Measurements from ENCODE around the gene RBM27. TPM values are rescaled to one million over a fixed set of nuclear protein-coding genes. Genes with fewer than 3 reads are reported as not detected.
"Not testable (repeated sequence)": the region's sequence is repeated elsewhere in the genome, so short reads cannot be mapped to it uniquely, and the experiment has no call there.

The RBM27 gene
- total and polyA plus RNA-seq, 2 donors = 9.0 to 52.3 TPM

DNA sequence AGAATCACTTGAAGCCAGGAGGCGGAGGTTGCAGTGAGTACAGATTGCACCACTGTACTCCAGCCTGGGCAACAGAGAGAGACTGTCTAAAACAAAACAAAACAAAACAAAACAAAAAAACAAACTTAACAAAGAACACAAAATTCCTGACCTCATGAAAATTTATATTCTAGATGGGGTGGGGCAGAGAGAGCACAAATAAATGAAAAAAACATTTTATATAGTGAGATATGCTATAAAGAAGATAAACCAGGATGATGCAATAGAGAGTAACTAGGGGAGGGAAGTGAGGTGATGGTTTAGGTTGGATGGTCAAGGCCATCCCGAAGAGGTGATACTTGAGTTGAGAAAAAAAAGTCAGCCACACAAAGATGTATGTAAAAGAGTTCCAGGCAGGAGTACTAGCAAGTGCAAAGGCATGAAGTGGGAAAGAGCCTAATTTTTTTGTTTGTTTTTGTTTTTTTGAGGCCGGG, 10.8 kb upstream of the RBM27 start:
- WGBS = 84% methylated on average over 3 of the region's 3 CpGs
- Histone ChIP-seq H3K36me3 (ENCODE audit: insufficient read depth) (no peaks in the 10 kb centered on the region), H3K27ac (ENCODE audit: low read depth) (no peak overlapping the region), H3K4me3 (ENCODE audit: low read depth, low read length) (no peak overlapping the region), H3K4me1 (ENCODE audit: insufficient read depth) (no peaks in the 10 kb centered on the region)
- DNase-seq (ENCODE audit: extremely low spot score) = no peak

DNA sequence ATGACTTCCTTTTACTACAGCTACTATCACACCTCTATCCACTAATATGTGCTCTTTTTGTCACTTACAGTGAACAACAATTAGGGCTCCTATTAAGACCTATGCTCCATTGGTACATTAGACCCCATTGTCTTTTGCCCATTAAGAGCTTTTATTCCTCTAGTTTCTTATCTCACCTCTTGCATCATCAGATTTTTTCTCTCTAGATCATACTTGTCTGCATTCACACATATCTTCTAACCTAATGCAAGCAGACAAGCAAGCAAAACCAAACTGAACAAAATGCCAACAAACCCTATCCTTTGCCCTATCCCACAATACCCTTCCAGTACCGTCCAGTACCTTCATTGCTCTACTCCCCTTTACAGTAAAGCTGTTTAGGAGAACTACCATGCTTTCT, 10.1 kb upstream of the RBM27 start:
- 74% methylated on average over 1 of the region's 1 CpG for WGBS
- H3K4me1 ChIP-seq (ENCODE audit: insufficient read depth) = no peaks in the 10 kb centered on the region
- H3K36me3 ChIP-seq (ENCODE audit: insufficient read depth) = no peaks in the 10 kb centered on the region
- H3K27ac ChIP-seq (ENCODE audit: low read depth) = no peak overlapping the region
- DNase-seq (ENCODE audit: extremely low spot score) = no peak
- no peak overlapping the region for H3K4me3 ChIP-seq (ENCODE audit: low read depth, low read length)

DNA sequence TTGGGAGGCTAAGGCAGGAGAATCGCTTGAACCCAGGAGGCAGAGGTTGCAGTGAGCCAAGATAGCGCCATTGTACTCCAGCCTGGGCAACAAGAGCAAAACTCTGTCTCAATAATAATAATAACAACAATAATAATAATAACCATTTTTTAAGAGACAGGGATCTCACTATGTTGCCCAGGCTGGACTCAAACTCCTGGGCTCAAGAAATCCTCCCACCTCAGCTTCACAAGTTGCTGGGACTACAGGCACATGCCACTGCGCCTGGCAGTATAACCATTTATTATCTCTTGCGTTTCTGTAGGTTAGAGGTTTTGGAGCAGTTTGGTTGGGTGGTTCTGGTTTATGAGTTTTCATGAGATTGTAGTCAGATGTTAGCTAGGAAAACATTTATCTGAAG, 8.4 kb upstream of the RBM27 start:
- WGBS = 86% methylated on average over 4 of the region's 4 CpGs

DNA sequence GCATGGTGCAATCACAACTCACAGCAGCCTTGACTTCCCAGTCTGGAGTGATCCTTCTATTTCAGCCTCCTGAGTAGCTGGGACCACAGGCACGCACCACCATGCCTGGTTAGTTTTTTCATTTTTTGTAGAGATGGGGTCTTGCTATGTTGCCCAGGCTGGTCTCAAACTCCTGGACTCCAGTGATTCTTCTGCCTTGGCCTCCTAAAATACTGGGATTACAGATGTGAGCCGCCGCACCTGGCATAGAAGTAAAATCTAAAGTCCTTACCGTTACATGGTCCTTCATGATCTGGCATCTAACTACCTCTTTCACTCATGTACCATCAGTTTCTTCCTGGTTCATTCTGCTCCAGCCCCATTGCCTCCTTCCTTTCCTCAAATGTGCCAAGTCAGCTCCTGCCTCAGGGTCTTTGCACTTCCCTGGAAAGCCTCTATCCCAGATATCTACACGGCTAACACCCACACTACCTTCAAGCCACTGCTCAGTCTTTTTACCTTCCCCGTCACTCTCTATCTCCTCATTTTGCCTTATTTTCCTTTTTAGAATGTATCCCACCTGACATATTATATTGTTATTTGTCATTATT, 6.9 kb upstream of the RBM27 start:
- Histone ChIP-seq H3K36me3 (ENCODE audit: insufficient read depth) (no peaks in the 10 kb centered on the region), H3K4me1 (ENCODE audit: insufficient read depth) (no peaks in the 10 kb centered on the region), H3K4me3 (ENCODE audit: low read depth, low read length) (no peak overlapping the region), H3K27ac (ENCODE audit: low read depth) (no peak overlapping the region)
- WGBS = 93% methylated on average over 6 of the region's 6 CpGs
- no peak for DNase-seq (ENCODE audit: extremely low spot score)

More for the DNA sequence above, 8.4 kb upstream of the RBM27 start:
- H3K36me3 ChIP-seq (ENCODE audit: insufficient read depth); DNase-seq (ENCODE audit: extremely low spot score); H3K4me3 ChIP-seq (ENCODE audit: low read depth, low read length); H3K4me1 ChIP-seq (ENCODE audit: insufficient read depth); H3K27ac ChIP-seq (ENCODE audit: low read depth): not testable (repeated sequence)

DNA sequence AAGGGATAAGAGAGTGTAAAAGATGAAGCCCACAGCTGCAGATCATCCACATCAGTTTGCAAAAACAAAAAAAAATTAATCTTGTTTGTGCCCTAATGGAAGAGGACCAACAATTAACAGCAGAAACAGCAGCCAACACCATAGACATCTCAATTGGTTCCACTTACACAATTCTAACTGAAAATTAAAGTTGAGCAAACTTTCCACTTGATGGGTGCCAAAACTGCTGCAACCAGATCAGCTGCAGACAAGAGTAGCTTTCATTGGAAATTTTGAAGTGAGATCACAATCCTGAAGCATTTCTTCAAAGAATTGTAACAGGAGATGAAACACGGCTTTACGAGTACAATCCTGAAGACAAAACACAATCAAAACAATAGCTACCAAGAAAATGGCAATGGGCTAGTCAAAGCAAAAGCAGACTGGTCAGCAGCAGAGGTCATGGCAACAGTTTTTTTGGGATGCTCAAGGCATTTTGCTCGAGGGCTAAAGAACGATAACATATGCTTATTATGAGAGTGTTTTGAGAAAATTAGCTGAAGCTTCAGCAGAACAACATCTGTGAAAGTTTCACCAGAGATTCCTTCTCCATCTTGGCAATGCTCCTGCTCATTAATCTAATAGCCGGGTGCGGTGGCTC, 4.1 kb upstream of the RBM27 start:
- 60% methylated on average over 6 of the region's 6 CpGs for WGBS
- no peak for DNase-seq (ENCODE audit: extremely low spot score)
- Histone ChIP-seq H3K4me1 (ENCODE audit: insufficient read depth) (no peaks in the 10 kb centered on the region), H3K27ac (ENCODE audit: low read depth) (no peak overlapping the region), H3K4me3 (ENCODE audit: low read depth, low read length) (no peak overlapping the region), H3K36me3 (ENCODE audit: insufficient read depth) (no peaks in the 10 kb centered on the region)

DNA sequence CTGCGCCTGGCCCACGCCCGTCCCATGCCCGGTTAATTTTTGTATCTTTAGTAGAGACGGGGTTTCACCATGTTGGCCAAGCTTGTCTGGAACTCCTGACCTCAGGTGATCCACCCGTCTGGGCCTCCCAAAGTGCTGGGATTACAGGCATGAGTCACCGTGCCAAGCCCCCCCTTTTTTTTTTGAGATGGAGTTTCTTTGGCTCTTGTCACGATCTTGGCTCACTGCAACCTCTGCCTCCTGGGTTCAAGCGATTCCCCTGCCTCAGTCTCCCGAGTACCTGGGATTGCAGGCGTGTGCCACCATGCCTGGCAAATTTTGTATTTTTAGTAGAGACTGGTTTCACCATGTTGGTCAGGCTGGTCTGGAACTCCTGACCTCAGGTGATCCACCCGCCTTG, 1.6 kb upstream of the RBM27 start:
- not testable (repeated sequence) for DNase-seq (ENCODE audit: extremely low spot score); H3K4me1 ChIP-seq (ENCODE audit: insufficient read depth); H3K27ac ChIP-seq (ENCODE audit: low read depth); H3K4me3 ChIP-seq (ENCODE audit: low read depth, low read length); H3K36me3 ChIP-seq (ENCODE audit: insufficient read depth)
- WGBS = 88% methylated on average over 12 of the region's 12 CpGs

DNA sequence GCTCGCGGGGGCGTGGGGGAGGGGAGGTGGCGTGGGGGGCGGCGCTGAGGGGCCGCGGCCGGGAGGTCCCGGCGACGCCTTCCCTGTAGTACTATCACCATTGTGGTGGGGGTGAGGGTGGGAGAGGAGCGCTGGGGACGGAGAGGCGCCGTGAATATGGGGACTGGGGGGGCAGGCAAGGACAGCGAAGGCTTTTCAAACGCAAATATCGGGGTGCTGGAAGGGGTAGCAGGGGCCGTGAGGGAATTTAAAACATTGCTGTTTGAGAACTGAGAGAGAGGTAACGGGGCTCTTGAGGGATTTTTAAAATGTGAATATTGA, 427 bp downstream of the RBM27 start:
- Histone ChIP-seq H3K36me3 (ENCODE audit: insufficient read depth) (no peaks in the 10 kb centered on the region), H3K4me3 (ENCODE audit: low read depth, low read length) (peak overlapping the region; percentile 98), H3K4me1 (ENCODE audit: insufficient read depth) (no peaks in the 10 kb centered on the region), H3K27ac (ENCODE audit: low read depth) (no peak overlapping the region)
- DNase-seq (ENCODE audit: extremely low spot score) = no peak
- under 1% methylated on average over 21 of the region's 21 CpGs for WGBS

DNA sequence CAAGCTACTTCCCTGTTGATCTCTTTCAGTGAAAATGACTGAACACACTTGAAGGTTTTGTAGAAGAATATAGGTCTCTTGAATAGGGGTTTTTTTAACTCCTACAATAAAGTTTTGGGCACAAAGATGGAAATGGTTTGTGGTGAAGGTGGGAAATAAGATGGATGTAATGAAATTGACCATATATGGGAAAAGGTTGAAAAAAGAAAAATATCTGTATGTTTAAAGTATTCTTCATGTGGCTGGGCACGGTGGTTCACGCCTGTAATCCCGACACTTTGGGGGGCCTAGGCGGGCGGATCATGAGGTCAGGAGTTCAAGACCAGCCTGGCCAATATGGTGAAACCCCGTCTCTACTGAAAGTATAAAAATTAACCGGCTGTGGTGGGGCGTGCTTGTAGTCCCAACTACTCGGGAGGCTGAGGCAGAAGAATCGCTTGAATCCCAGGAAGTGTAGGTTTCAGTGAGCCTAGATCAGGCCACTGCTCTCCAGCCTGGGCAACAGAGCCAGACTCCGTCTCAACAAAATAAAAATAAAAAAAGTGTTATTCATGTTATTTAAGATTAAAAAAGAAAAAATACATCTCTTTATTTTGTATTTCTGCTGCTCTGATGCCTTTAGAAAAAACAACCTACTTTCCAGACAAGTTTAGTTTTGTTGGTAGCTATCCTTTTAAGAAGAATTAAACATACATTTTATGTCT, 2.2 kb downstream of the RBM27 start:
- Histone ChIP-seq H3K4me1 (ENCODE audit: insufficient read depth) (no peaks in the 10 kb centered on the region), H3K27ac (ENCODE audit: low read depth) (no peak overlapping the region), H3K36me3 (ENCODE audit: insufficient read depth) (no peaks in the 10 kb centered on the region), H3K4me3 (ENCODE audit: low read depth, low read length) (no peak overlapping the region)
- no peak for DNase-seq (ENCODE audit: extremely low spot score)
- 80% methylated on average over 11 of the region's 11 CpGs for WGBS

DNA sequence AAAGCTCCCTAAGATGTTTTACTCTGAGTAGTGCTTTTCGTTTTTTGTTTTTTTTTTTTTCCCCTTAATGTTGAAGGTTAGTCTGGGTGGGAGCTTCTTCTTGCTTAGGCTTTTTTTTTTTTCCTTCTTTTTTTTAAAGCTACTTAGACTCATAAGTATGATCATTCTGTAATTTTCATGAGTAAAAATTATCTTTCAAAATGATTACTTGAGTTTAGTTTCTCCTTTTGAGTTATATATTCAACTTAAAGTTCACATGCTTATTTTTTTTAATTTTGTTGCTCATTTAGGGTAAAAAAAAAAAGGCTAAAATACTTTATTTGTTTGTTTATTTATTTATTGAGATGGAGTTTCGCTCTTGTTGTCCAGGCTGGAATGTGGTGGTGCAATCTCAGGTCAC, 2.9 kb downstream of the RBM27 start:
- H3K4me3 ChIP-seq (ENCODE audit: low read depth, low read length) = no peak overlapping the region
- 59% methylated on average over 2 of the region's 2 CpGs for WGBS
- no peaks in the 10 kb centered on the region for H3K4me1 ChIP-seq (ENCODE audit: insufficient read depth)
- H3K27ac ChIP-seq (ENCODE audit: low read depth) = no peak overlapping the region
- no peak for DNase-seq (ENCODE audit: extremely low spot score)
- H3K36me3 ChIP-seq (ENCODE audit: insufficient read depth) = no peaks in the 10 kb centered on the region

DNA sequence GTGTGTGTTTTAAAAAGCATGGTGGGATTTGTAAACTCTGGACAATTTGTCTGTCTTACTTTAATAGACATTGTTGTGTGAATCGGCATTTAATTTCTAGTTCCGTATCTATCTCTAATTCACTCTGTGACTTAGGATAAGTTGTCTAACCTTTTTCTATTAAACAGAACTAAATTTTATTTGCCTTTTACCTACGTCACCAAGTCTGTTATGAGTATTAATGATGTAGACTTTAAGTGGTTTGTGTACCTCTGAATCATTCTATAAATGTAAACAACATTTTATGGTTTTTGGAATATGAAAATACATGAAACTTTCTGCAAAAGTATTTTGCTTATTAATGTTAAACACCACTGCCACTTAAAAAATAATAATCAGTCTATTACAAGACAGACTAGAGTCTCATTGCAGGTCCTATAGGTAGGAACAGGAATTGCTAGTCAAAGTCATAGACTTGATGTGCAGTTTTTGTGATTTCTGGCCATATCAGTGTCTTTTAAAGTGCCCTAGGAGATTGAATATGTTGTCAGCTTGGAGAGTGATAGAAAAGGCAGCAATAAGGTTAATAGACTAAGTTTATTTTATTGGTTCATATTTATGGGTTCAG, 5.6 kb downstream of the RBM27 start:
- no peak for DNase-seq (ENCODE audit: extremely low spot score)
- 61% methylated on average over 3 of the region's 3 CpGs for WGBS
- Histone ChIP-seq H3K4me3 (ENCODE audit: low read depth, low read length) (no peak overlapping the region), H3K27ac (ENCODE audit: low read depth) (no peak overlapping the region), H3K4me1 (ENCODE audit: insufficient read depth) (no peaks in the 10 kb centered on the region), H3K36me3 (ENCODE audit: insufficient read depth) (no peaks in the 10 kb centered on the region)

DNA sequence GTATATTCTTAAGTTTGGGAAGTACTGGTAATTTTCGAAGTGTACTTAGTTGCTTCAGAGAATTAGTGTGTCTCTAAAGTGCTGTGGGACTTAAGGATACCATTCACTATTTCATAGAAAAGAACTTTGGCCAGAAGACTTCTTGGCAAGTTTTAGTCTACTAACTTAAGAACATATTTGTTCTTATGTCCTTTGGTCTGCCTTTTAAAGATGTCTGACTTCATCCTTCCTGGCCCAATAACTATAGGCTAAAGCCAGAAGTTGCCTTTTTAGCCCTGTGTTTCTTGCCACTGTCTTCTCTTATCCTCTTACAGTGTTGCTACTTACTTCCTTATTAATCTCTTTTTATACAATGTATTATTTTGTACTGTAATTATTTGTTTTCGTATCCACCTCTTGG, 6.3 kb downstream of the RBM27 start:
- Histone ChIP-seq H3K27ac (ENCODE audit: low read depth) (no peak overlapping the region), H3K4me1 (ENCODE audit: insufficient read depth) (no peaks in the 10 kb centered on the region), H3K4me3 (ENCODE audit: low read depth, low read length) (no peak overlapping the region), H3K36me3 (ENCODE audit: insufficient read depth) (no peaks in the 10 kb centered on the region)
- 84% methylated on average over 2 of the region's 2 CpGs for WGBS
- DNase-seq (ENCODE audit: extremely low spot score) = no peak

DNA sequence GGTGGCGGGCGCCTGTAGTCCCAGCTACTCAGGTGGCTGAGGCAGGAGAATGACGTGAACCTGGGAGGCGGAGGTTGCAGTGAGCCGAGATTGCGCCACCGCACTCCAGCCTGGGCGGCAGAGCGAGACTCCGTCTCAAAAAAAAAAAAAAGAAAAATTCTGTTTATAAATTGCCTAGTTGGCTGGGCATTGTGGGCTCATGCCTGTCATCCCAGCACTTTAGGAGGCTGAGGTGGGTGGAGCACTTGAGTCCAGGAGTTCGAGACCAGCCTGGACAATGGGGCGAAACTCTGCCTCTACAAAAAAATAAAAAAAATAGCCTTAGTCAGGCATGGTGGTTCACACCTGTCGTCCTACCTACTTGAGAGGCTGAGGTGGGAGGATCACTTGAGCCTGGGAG, 7.4 kb downstream of the RBM27 start:
- 97% methylated on average over 13 of the region's 13 CpGs for WGBS

DNA sequence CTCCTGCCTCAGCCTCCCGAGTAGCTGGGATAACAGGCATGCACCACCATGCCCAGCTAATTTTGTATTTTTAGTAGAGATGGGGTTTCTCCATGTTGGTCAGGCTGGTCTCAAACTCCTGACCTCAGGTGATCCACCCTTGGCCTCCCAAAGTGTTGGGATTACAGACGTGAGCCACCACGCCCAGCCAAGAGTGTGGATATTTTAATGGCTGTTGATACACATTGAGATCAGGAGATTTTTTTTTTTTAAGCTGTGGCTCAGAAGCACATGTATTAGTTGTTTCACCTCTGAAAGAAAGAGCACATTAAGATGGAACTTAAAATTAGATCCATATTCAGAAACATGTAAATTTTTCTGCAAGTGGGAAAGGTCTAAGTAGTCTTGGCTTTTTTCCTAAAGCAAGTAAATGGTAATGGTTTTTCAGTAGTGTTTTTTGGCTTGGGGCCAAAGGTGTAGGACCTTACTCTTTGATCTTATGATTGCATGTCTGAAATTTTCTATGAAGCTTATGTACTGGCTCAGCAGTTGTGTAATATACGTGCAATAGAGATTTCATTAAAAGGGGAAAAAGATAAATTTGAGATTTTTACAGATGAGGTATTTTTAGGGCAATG, 9.9 kb downstream of the RBM27 start:
- DNase-seq (ENCODE audit: extremely low spot score) = no peak
- Histone ChIP-seq H3K4me3 (ENCODE audit: low read depth, low read length) (no peak overlapping the region), H3K4me1 (ENCODE audit: insufficient read depth) (no peaks in the 10 kb centered on the region), H3K36me3 (ENCODE audit: insufficient read depth) (no peaks in the 10 kb centered on the region), H3K27ac (ENCODE audit: low read depth) (no peak overlapping the region)
- 74% methylated on average over 4 of the region's 4 CpGs for WGBS

More for the DNA sequence above, 7.4 kb downstream of the RBM27 start:
- DNase-seq (ENCODE audit: extremely low spot score); H3K27ac ChIP-seq (ENCODE audit: low read depth); H3K36me3 ChIP-seq (ENCODE audit: insufficient read depth); H3K4me1 ChIP-seq (ENCODE audit: insufficient read depth); H3K4me3 ChIP-seq (ENCODE audit: low read depth, low read length): not testable (repeated sequence)

All from urinary bladder (tissue), 4 donors.